GDM1 (cell line): ENCODE measurements around the gene BRSK2.
"Not testable (repeated sequence)": the region's sequence is repeated elsewhere in the genome, so short reads cannot be mapped to it uniquely, and the experiment has no call there.

ENCODE experiments used
- DNase-seq: peaks from one replicate; lab custom pipeline; 2025; lab: John Stamatoyannopoulos, UW

Gene BRSK2

GRCh38 chr11:1500466-1501420 lies 111.0 kb downstream of the BRSK2 start:
- no peak for DNase-seq

- no peak for DNase-seq
These were observed 111.9 kb downstream of the BRSK2 start for GRCh38 chr11:1501421-1502167.

GRCh38 chr11:1502168-1502953 lies 112.6 kb downstream of the BRSK2 start:
- DNase-seq = no peak

GRCh38 chr11:1502954-1503707 lies 113.4 kb downstream of the BRSK2 start:
- no peak for DNase-seq

GRCh38 chr11:1503708-1504104 lies 114.0 kb downstream of the BRSK2 start:
- no peak for DNase-seq

- no peak for DNase-seq
These were observed 114.4 kb downstream of the BRSK2 start for GRCh38 chr11:1504138-1504537.

GRCh38 chr11:1504581-1505290 lies 115.0 kb downstream of the BRSK2 start:
- no peak for DNase-seq

- DNase-seq = no peak
These were observed 115.7 kb downstream of the BRSK2 start for GRCh38 chr11:1505480-1505879.

GRCh38 chr11:1506981-1507380 lies 117.2 kb downstream of the BRSK2 start:
- no peak for DNase-seq

- DNase-seq = no peak
These were observed 117.8 kb downstream of the BRSK2 start for GRCh38 chr11:1507381-1508140.

GRCh38 chr11:1508491-1508891 lies 118.8 kb downstream of the BRSK2 start:
- no peak for DNase-seq

GRCh38 chr11:1508986-1509385 lies 119.3 kb downstream of the BRSK2 start:
- no peak for DNase-seq

GRCh38 chr11:1509626-1510255 lies 120.0 kb downstream of the BRSK2 start:
- DNase-seq = no peak

- DNase-seq = not testable (repeated sequence)
These were observed 120.6 kb downstream of the BRSK2 start for GRCh38 chr11:1510351-1510750.

GRCh38 chr11:1510928-1511327 lies 121.2 kb downstream of the BRSK2 start:
- no peak for DNase-seq

GRCh38 chr11:1511937-1512496 lies 122.3 kb downstream of the BRSK2 start:
- no peak for DNase-seq
